Rectal smooth muscle tissue (tissue), 1 donor: ENCODE measurements around the gene CAPN9.

Experiments used
- H3K27ac ChIP-seq: one replicate; pipeline ENCODE4 v1.7.0; 2013; ENCODE audit warnings: low read depth, low read length, inconsistent platforms
- H3K27me3 ChIP-seq: one replicate; pipeline ENCODE4 v1.7.0; 2013; ENCODE audit warnings: low read length; ENCODE audit not compliant: control insufficient read depth, insufficient read depth
- H3K36me3 ChIP-seq: one replicate; pipeline ENCODE4 v1.7.0; 2013; ENCODE audit warnings: low read length; ENCODE audit not compliant: control insufficient read depth, insufficient read depth
- H3K4me1 ChIP-seq: one replicate; pipeline ENCODE4 v1.7.0; 2013; ENCODE audit warnings: low read length; ENCODE audit not compliant: control insufficient read depth, insufficient read depth
- H3K4me3 ChIP-seq: one replicate; pipeline ENCODE4 v1.7.0; 2013; ENCODE audit warnings: low read length
- H3K9ac ChIP-seq: one replicate; pipeline ENCODE4 v1.7.0; 2013; ENCODE audit warnings: low read length

Gene CAPN9

DNA sequence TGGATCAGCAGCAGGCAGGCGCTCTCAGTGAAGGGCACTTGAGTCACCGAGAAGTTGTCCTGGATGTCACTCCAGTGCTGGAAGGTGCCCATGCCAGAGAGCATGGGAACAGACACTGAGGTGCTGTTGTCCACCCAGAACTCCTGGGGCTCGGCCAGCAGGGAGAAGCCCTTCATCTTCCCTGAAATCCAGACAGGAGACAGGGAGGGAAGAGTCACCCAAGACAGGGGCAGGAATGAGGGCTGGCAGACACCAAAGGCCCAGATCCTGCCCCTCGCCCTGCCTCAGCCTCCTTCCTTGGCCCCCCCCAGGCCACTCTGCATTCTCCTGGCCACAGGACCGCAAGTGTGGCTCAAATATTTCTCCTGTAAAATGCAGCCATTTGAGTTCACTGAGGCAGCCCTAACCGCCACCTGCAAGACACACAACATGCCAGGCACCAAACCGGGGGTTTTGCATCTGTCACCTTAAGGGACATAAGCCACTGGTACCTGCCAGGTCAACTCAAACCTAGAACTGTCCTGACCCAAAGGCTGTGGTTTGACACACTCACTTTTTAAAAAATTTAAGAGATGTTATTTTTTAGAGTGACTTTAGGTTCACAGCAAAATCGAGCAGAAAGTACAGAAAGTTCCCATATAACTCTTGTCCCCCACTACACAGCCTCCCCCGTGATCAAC lies 41.0 kb upstream of the CAPN9 start:
- H3K36me3 ChIP-seq: no peaks in the 10 kb centered on the region
- H3K4me3 ChIP-seq: no peak overlapping the region
- H3K27ac ChIP-seq: no peak overlapping the region

DNA sequence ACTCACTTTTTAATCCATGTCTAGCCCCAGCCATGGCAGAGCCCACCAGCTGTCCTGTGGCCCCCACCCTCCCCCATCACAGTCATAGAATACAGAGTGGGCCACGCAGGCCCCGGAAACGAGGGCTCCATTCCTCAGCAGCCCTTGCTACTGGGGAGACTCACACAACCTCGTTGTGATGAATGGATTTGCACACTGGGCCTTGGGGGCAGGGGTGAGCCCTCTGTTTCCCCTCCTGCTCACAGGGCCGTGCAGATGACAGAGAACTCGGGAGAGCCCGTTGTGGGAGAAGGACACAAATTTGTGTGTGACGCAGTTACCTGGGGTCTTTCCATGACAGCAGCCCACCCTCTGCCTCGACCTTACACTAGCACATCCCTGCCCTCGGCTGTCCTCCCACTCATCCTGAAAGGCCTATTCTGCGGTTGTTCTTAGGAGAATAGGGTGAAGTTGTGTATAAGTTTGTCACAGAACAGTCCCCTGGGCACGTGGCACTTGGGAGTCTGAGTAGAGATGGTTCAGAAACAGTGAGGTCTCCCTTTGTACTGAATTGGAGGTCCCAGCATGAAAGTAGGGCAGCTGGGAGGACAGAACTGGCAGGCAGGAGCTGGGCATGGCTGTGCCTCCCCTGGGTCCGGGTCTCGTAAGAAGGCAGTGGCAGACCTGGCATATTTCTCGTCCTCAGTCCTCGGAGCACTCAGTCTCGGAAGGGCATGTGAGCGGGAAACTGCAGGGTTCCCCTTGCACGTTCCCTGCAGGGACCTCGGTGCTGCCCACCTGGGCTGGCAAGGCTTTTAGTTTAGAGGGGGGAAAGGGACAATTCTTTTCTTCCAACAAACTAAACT lies 40.1 kb upstream of the CAPN9 start:
- Histone ChIP-seq H3K27ac (no peak overlapping the region), H3K36me3 (no peaks in the 10 kb centered on the region), H3K4me3 (no peak overlapping the region), H3K4me1 (no peaks in the 10 kb centered on the region), H3K9ac (no peak overlapping the region), H3K27me3 (no peaks in the 10 kb centered on the region)

More for the DNA sequence above, 41.0 kb upstream of the CAPN9 start:
- Histone ChIP-seq H3K27me3 (no peaks in the 10 kb centered on the region), H3K4me1 (no peaks in the 10 kb centered on the region), H3K9ac (no peak overlapping the region)

DNA sequence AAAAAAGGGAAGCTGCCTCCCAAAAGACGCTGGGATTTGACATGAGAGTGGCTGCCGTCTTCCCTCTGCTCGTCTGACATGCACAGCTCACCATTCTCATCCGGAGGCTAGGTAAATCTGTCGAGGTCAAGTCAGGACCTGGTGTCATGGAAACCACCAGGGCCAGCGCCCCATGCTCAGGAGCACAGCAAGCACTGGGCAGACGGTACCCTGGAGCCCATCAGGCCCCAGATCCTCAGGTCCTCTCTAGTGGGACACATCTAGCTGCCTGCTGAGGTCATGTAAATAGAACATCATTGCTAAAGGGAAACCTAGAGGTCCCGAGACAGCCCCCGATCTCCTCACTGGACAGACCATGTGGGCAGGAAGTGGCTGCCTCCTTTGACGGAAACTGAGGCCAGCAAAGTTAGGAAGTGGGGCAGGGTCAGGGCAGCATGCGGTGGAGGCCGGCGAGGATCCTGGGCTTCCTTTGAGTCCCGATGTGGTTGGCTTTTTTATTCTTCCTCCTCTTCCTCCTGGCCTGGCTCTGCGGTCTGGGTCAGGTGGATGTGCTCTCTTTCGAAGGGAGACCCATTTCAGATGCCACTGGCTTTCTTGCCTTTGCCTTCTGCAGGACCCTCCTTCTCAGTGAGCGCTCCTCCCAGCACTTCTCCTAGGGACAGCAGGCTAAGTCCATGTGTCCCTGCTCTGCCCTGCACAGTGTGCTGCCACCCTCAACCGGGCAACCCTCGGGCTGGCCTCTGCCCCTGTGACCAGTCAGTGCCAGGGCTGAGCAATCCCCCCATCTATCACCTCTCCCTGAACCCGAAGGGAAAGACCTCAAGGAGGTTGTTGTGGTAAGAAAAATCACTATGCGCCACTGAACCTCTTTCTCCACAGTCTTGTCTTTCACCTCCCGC lies 39.2 kb upstream of the CAPN9 start:
- no peaks in the 10 kb centered on the region for H3K36me3 ChIP-seq
- H3K4me3 ChIP-seq: no peak overlapping the region
- H3K27me3 ChIP-seq: no peaks in the 10 kb centered on the region
- H3K9ac ChIP-seq: no peak overlapping the region
- H3K27ac ChIP-seq: no peak overlapping the region
- H3K4me1 ChIP-seq: no peaks in the 10 kb centered on the region

DNA sequence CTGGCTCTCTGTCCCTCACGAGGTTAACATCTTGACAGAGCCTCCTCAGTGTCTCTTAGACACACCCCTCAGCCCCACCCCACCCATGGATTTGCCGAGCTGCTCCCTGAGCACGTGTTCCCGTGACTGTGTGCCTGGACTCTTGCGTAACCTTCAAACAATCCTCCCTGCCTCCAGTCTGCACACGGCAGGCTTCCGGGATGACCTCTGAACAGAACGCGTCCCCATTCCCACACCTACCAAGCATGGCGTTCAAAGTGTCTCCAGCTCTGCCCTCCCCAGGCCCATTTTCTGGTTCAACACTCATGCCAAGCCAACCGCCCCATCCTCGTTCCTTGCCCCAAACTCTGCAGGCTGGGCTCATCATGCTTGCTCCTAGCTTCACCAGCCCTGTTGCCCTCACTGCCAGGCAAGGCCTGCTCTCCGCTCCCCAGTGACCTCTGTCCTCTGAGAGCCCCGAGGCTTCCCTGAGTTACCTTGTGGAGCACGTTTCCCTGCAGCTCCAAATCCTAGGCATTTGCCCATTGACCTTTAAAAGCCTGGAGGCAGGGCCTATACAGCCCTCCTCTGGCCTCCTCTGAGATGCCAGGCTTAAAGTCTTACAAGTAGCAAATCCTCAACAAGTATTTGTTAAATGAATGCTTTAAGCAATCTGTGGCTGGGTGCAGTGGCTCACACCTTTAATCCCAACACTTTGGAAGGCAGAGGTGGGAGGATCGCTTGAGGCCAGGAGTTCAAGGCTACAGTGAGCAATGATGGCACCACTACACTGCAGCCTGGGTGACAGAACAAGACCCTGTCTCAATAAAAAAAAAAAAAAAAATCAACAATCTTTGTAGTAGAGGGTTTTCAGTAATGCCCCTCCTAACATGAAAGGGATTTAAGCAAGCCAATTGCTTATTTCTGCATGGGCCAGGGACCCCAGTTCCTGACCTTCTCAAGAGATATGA lies 38.3 kb upstream of the CAPN9 start:
- Histone ChIP-seq H3K36me3 (no peaks in the 10 kb centered on the region), H3K27ac (no peak overlapping the region), H3K9ac (no peak overlapping the region), H3K4me1 (peaks cover 5% of the 10 kb centered on the region), H3K27me3 (no peaks in the 10 kb centered on the region), H3K4me3 (no peak overlapping the region)

DNA sequence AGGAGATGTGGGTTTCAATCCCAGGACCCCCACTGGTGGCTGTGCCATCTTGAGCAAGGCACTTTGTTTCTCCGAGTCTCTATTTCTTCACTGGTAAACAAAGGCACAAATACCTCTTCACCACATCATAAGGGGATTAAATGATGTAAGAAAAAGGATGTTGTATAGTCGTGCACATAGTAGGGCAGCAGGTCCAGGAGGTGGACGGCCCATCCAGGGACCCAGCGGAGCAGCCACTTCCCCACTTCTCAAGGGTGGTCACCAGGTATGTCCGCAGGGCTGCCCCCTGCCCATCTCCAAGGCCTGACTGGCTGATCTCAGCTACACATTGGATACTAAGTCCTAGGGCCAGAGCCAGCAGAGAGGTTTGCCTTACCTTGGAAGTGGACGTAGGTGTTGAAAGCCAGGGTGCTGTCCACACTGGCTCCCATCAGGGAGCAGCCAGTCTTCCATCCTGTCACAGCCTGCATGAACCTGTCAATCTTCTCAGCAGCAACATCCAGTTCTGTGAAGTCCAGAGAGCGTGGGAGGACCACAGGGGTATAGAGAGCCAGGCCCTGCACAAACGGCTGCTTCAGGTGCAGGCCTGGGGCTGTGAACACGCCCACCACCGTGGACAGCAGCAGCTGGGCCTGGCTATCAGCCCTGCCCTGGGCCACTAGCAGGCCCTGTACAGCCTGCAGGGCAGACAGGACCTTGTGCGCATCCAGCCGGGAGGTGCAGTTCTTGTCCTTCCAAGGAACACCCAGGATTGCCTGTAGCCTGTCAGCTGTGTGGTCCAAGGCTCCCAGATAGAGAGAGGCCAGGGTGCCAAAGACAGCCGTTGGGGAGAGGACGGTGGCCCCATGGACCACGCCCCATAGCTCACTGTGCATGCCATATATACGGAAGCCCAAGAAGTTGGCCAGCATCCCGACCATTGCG lies 37.3 kb upstream of the CAPN9 start:
- Histone ChIP-seq H3K9ac (no peak overlapping the region), H3K27ac (no peak overlapping the region), H3K27me3 (no peaks in the 10 kb centered on the region), H3K4me3 (no peak overlapping the region), H3K36me3 (no peaks in the 10 kb centered on the region), H3K4me1 (peaks cover 7% of the 10 kb centered on the region)

DNA sequence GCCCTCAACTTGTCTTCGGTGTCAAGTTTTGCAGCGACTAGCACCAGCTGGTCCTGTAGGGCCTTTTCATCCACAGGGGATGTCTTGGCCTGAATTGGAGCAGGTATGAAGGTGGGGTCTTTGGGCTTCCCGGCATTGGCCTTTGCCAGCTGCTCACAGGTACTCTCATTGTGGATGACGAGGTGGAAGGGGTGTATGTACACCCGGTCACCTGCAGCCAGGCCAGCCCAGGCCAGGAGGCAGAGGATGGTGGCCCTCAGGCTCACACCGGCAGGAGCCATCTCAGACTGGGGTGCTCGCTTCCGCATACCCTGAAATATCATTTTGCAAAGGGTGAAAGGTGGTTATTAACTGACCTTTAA lies 36.7 kb upstream of the CAPN9 start:
- no peaks in the 10 kb centered on the region for H3K36me3 ChIP-seq
- H3K27ac ChIP-seq: no peak overlapping the region
- peaks cover 7% of the 10 kb centered on the region for H3K4me1 ChIP-seq
- no peaks in the 10 kb centered on the region for H3K27me3 ChIP-seq
- H3K4me3 ChIP-seq: no peak overlapping the region
- no peak overlapping the region for H3K9ac ChIP-seq

DNA sequence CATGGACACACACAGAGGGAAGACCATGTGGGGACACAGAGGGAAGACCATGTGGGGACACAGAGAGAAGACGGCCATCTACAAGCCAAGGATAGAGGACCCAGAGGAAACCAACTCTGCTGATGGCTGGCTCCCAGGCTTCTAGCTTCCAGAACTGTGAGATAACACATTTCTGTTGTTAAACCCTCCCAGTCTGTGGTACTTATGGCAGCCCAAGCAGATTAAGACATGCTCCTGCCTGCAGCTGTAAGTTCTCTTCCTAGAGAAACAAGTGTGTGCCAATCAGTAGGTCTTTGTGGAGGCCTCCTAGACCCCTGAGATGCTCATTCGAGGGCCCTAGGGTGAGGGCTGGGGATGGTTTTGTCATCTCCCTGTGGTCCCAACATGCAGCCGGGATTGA lies 35.9 kb upstream of the CAPN9 start:
- Histone ChIP-seq H3K9ac (no peak overlapping the region), H3K27ac (no peak overlapping the region), H3K4me3 (no peak overlapping the region)

DNA sequence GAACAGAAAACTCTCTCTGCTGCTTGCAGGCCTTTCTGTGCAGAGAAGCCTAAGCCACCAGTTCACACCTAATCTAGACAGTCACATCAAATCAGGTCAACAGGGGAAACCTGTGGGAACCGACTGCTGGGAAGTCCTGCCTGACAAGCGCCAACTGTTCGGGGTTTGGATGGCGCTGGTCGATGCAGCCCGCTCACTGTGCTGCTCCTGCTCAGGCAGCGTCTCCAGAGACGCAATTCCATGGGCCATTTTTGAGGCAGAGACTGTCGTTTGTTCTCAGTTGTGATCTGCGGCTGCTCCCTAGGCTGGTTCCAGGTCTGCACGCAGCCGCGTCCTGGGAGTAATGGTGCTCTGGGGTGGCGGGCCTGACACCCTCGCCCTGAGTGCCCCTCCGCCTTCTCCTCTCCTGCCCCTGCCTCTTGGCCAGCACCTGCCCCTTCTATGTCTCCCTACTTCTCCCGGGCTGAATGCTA lies 34.7 kb upstream of the CAPN9 start:
- no peak overlapping the region for H3K9ac ChIP-seq

More for the DNA sequence above, 35.9 kb upstream of the CAPN9 start:
- Histone ChIP-seq H3K36me3 (no peaks in the 10 kb centered on the region), H3K4me1 (peaks cover 7% of the 10 kb centered on the region), H3K27me3 (no peaks in the 10 kb centered on the region)

DNA sequence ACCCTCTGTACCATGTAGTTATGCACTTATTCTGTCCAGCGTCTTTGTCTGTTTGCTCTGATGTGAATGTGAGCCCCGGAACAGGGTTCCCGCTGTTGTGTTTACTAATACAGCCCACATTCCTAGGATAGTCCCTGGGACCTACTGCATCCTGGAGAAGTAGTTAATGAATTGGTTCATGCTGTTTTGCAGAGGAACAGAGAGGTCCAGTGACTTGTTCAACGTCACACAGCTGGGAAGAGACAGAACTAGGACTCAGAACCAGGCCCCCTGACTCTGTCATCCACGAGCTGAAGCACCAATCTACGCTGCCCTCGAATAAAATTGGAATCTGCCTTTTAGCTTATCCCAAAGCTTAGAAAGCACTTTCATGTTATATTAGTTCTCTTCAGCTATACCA lies 34.0 kb upstream of the CAPN9 start:
- no peak overlapping the region for H3K4me3 ChIP-seq
- H3K27ac ChIP-seq: no peak overlapping the region
- H3K9ac ChIP-seq: no peak overlapping the region
- peaks cover 7% of the 10 kb centered on the region for H3K4me1 ChIP-seq
- H3K27me3 ChIP-seq: no peaks in the 10 kb centered on the region
- H3K36me3 ChIP-seq: no peaks in the 10 kb centered on the region

More for the DNA sequence above, 34.7 kb upstream of the CAPN9 start:
- H3K27ac ChIP-seq: no peak overlapping the region
- H3K4me3 ChIP-seq: no peak overlapping the region
- no peaks in the 10 kb centered on the region for H3K36me3 ChIP-seq
- no peaks in the 10 kb centered on the region for H3K27me3 ChIP-seq
- H3K4me1 ChIP-seq: peaks cover 7% of the 10 kb centered on the region

DNA sequence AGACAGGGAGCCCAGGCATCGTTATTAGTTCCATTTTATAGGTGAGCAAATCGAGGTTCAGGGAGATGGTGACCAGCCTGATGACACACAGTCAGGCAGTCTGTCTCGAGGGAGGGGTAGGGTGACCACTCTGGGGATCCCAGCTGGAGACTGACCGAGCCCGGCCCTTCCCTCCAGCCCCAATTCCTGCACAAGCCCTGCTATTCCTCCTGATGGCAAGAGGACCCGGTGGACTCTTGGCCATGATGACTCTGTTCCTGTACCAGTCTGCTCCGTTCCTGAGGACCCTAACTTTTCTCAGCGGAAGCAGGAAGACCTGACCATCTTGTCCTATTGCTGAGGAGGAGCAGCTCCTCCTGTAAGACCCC lies 33.7 kb upstream of the CAPN9 start:
- no peak overlapping the region for H3K27ac ChIP-seq
- H3K4me3 ChIP-seq: peak overlapping the region; percentile 8
- no peaks in the 10 kb centered on the region for H3K36me3 ChIP-seq
- no peaks in the 10 kb centered on the region for H3K27me3 ChIP-seq
- H3K4me1 ChIP-seq: peaks cover 7% of the 10 kb centered on the region
- no peak overlapping the region for H3K9ac ChIP-seq
